HG03442 (cell line): Measurements from ENCODE around the gene EEF1B2.
"Not testable (repeated sequence)": the region's sequence is repeated elsewhere in the genome, so short reads cannot be mapped to it uniquely, and the experiment has no call there.

ENCODE experiments used
- ATAC-seq: cut with Tn5 transposase; IDR thresholded peaks from one replicate; pipeline ENCODE4 v1.9.1; 2021; ENCODE audit warnings: mild to moderate bottlenecking, moderate library complexity; ENCODE audit not compliant: unreplicated experiment

The EEF1B2 gene

DNA sequence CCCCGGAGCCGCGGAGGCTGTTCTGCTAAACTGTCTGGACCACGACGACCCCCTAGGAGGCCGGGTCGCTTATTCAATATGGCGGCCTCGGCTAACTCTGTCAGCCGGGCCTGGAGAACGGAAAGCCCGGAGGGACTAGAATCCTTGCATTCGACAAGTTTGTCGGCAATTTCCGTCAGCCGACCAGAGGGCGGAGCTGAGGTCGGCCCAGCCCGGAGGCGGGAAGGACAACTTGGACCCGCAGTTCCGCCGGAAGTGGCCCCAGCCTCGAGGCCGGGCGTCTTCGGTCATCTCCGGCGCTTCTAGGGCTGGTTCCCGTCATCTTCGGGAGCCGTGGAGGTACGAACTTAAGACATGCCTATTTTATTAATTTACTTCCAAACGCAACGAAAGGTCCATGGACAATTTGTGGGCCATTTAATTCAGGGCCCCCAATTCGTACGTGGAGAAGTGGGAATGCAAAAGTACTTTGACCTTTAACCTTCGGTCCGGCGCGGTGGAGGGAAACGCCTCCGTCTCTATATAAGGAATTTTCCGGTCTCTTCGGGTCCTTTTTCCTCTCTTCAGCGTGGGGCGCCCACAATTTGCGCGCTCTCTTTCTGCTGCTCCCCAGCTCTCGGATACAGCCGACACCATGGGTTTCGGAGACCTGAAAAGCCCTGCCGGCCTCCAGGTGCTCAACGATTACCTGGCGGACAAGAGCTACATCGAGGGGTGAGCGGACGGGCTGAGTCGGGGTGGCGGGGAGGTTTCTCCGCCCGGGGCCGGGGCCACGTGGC, at the start of gene EEF1B2, which contains the start of gene NDUFS1:
Gene EEF1B2, plus strand, starts transcription at position 550 of the 779 bp plus-strand sequence. Its CDS starts 85 bp downstream, at position 635.
Gene NDUFS1, minus strand, starts transcription at position 99 of the 779 bp plus-strand sequence. CDS start 5,766 bp downstream, outside the sequence.
- ATAC-seq: peak; percentile 87

DNA sequence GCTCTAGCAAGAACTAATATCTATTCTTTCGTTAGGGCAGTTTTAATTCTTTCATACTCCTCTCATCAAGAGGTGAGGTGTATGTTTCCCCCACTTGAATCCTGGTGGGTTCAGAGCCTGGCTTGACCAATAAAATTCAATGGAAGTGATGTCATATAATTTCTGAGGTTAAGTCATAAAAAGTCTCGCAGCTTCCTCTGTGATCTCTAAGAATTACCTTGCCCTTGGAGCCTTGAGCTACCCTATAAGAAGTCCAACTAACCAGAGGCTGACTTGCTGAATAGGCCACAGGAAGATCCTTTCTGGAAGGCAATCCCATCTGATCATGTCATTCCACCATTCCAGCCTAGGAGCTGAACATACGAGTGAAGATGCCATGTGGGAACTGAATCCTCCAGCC, 47.6 kb upstream of the EEF1B2 start:
- no peak for ATAC-seq

GRCh38 chr2:206112846-206113547, 46.7 kb upstream of the EEF1B2 start:
- ATAC-seq: no peak

GRCh38 chr2:206115026-206115578, 44.6 kb upstream of the EEF1B2 start:
- no peak for ATAC-seq

GRCh38 chr2:206116278-206116677, 43.4 kb upstream of the EEF1B2 start:
- ATAC-seq: no peak

DNA sequence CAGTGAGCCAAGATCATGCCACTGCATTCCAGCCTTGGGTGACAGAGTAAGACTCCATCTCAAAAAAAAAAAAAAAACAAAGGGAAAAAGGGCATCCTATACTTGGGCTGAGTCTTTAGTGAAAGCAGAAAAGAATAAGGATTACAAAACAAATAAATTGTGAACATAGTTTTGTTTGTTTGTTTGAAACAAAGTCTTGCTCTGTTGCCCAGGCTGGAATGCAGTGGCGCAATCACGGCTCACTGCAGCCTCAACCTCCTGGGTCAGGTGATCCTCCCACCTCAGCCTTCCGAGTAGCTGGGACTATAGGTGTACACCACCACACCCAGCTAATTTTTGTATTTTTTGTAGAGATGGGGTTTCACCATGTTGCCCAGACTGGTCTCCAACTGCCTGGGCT, 37.1 kb upstream of the EEF1B2 start:
- not testable (repeated sequence) for ATAC-seq

DNA sequence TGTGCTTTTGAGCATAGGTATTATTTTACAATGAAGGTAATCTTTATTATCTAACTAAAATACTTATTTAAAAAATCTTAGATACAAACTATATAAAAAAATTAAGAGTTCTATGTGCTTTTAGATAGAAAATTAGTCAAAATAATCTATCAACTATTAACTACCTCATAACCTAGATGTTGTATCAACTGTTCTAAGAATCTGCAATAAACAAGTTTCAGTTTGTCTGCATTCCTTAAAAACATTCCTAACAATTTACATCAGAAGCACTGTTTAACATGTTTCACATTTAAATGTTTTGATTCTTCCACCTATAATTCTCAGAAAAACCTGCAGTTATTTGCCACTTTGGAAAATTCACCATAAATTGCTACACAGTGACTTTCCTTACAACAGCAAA, 33.8 kb upstream of the EEF1B2 start:
- ATAC-seq: no peak

- ATAC-seq: no peak
Observed at GRCh38 chr2:206127656-206128055, 32.0 kb upstream of the EEF1B2 start.

GRCh38 chr2:206143451-206143850, 16.2 kb upstream of the EEF1B2 start:
- no peak for ATAC-seq

DNA sequence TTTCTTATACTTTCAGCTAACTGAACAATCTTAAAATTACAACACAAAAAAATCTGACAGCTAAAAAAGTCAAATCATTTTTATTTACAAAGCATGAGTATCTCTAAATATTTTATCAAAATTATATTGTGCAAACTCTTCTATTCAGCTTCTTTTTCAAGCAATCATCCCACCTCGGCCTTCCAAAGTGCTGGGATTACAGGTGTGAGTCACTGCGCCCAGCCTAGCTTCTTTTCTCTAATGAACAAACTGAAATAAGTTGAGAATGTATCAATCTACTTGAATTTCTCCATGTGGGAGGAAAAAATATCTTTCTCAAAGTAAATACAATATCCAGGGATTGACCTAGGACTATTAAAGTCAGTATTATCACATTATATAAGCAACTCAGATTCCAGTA, 15.3 kb upstream of the EEF1B2 start:
- ATAC-seq: no peak

DNA sequence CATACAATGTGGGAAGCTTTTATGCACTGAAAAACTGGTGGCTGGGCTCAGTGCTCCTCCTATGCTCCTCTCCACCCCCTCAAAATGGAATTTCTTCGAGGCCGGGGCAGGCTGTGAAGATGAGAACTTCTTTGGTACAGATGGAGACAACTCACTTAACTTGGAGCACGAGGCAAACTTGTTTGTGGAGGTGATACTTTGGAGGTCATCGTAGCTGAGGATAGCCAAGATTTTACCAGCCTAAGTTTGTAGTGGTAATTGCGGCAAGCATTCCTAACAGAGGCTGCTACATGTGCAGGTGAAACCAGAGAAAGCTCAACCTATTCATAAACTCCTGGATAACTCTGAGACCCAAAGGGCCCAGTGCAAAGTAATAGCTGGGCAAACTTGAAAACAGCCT, 14.0 kb upstream of the EEF1B2 start:
- no peak for ATAC-seq

GRCh38 chr2:206149330-206149729, 10.4 kb upstream of the EEF1B2 start:
- no peak for ATAC-seq

GRCh38 chr2:206150168-206150567, 9.5 kb upstream of the EEF1B2 start:
- no peak for ATAC-seq

GRCh38 chr2:206150631-206151030, 9.1 kb upstream of the EEF1B2 start:
- ATAC-seq: no peak

DNA sequence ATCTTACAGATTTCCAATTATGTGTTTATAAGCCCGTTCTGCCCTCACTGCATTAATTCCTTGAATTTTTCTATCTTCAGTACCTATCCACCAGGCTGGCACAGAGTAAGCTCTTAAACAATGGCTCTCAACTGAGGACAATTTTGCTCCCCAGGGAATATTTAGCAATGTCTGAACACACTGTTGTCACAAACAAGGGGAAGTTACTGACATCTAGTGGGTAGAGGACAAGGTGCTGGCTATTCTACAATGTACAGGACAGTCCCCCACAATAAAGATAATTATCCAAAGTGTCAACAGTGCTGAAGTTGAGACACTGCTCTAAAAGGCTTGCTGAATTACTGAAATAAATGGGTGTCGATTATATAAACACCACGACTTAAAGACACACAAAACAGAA, 5.5 kb upstream of the EEF1B2 start:
- peak; percentile 74 for ATAC-seq

GRCh38 chr2:206157014-206157413, 2.7 kb upstream of the EEF1B2 start:
- not testable (repeated sequence) for ATAC-seq

- ATAC-seq: peak; percentile 6
Observed at GRCh38 chr2:206158563-206159345, 941 bp upstream of the EEF1B2 start.

GRCh38 chr2:206160125-206160806, 571 bp downstream of the EEF1B2 start:
- ATAC-seq: peak; percentile 41

DNA sequence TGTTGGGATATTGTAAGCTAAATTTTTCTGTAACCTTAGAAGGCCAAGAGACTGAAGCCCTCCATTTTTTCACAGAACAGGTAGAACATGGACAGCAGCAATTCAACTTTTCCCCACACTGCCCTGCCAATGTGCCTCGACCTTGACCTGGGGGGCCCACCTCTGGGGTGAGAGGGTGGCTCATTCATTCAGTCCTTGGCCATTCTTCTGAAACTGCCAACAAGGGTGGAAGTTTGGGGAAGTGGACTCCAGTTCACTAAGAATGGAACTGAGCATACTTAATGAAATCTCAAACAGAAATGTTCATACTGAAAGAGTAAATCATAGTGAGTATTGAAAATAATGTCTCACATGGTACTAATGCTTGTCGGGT, 1.1 kb downstream of the EEF1B2 start:
- no peak for ATAC-seq

- ATAC-seq: not testable (repeated sequence)
Observed at GRCh38 chr2:206162401-206162800, 2.7 kb downstream of the EEF1B2 start.
